HPDE6-E6E7 (cell line): ENCODE results near the gene ALPK3.

ENCODE experiments used
- DNase-seq: peaks from one replicate; pipeline ENCODE4 v3.0.0; 2011; ENCODE audit warnings: missing footprints; ENCODE audit errors: extremely low spot score

Gene ALPK3

GRCh38 chr15:84823282-84823878, 6.2 kb downstream of the ALPK3 start:
- no peak for DNase-seq

DNA sequence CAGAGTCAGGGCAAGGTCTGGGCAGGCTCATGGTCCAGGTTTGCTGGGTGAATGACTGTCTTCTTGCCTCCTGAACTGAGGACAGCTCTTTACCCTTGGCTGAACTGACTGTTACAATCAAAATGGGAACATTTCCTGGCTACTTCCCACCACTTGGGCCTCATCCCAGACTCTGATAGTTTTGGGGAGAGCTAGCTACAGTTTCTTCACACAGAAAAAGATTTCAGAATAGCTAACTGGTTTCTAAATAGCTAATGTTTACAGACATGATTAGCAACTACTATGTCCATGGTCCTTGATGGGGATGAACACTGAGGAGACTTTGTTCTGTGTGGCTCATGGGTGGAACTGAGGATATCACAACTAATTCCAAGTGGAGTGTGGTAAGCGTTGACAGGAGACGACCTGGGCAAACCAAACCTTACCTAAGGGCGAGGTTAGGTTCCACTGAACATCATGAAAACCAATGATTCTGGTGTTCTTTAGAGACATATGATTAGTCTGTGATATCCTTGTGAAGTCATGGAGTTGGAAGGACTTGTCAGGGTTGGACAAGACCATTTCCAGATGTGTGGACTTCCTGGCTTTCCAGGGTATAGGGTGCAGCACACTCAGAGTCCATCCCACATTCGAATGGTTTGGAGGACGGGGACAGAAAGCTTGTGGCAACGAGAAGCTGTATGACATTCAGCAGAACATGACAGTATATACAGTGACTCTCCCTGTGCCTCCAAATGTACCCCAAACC, 7.3 kb downstream of the ALPK3 start:
- no peak for DNase-seq

DNA sequence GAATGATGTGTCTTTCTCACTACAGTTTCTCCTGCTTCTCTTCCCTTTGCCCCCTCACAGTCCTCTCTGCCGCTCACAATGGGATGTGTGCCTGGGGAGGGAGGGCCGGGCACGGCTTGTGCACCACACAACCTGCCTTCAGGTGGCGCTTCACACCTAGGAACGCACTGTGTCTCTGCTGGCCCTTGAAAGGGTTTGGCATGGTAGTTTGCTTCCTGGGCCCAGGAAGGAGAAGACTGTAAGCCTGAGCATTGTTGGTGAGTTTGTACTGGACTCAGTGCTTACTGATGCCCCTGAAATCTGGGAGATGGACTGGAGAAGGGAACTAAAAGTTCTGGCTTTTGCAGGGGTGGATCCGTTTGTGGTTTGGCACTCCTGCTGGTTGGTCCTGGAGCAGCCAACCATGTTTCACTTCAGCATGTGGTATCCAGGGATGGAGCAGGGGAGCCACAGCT, 9.2 kb downstream of the ALPK3 start:
- DNase-seq, result peak; percentile 59

DNA sequence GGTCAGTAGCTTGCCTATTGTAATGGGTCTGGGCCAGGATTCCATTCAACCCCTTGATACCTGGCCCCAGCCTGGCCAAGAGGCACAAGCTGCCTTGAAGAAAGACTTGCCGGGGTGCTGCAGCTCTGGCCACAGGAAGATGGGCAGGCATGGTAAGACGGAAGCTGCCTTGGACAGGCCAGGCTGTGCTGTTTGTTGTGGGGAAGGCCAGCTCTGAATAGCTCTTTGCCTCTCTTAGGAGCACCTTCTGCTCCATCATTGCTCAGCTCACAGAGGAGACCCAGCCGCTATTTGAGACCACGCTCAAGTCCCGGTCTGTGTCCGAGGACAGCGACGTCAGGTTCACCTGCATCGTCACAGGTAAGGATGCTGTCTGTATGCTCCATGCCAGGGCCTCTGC, 10.1 kb downstream of the ALPK3 start:
- DNase-seq, result no peak

- DNase-seq, result no peak
These were observed 11.1 kb downstream of the ALPK3 start for GRCh38 chr15:84828086-84828908.

- DNase-seq, result no peak
These were observed 12.3 kb downstream of the ALPK3 start for GRCh38 chr15:84829428-84829827.

GRCh38 chr15:84830036-84830435, 12.9 kb downstream of the ALPK3 start:
- DNase-seq, result no peak

DNA sequence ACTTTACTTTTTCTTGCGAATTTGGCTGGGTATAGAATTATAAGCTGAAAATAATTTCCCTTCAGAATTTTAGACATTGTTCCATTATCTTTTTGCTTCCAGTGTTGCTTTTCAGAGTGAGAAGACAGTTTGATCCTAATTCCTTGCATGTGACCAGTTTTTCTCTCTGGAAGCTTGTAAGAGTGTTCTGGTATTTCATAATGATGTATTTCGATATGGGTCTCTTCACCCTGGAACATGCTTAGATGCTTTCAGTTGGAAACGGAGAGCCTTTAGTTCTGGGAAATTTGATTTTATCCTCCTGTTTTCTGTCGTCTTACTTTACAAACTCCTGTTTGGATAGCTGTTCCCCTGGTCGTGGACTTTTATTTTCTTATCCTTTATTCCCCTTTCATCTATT, 13.9 kb downstream of the ALPK3 start:
- no peak for DNase-seq

DNA sequence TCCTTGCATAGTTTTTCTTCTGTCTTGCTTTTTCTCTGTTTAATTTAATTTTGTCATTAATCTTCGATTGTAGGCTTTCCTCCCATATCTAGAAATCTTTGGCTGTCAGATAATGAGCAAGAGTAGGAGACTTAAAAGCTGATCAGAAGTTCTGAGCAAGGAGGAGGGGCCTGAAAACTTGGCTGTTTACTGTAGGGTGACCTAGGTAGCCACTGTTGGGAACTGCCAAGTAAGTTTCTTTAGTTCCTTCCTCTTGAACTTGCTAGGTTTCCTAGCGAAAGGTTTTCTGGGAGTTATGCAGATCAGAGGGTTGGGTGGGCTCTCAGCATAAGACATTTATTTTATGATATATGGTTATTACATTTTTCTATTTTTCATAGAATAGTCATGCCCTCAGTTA, 14.5 kb downstream of the ALPK3 start:
- no peak for DNase-seq

- DNase-seq, result no peak
These were observed 15.4 kb downstream of the ALPK3 start for GRCh38 chr15:84832448-84833040.

DNA sequence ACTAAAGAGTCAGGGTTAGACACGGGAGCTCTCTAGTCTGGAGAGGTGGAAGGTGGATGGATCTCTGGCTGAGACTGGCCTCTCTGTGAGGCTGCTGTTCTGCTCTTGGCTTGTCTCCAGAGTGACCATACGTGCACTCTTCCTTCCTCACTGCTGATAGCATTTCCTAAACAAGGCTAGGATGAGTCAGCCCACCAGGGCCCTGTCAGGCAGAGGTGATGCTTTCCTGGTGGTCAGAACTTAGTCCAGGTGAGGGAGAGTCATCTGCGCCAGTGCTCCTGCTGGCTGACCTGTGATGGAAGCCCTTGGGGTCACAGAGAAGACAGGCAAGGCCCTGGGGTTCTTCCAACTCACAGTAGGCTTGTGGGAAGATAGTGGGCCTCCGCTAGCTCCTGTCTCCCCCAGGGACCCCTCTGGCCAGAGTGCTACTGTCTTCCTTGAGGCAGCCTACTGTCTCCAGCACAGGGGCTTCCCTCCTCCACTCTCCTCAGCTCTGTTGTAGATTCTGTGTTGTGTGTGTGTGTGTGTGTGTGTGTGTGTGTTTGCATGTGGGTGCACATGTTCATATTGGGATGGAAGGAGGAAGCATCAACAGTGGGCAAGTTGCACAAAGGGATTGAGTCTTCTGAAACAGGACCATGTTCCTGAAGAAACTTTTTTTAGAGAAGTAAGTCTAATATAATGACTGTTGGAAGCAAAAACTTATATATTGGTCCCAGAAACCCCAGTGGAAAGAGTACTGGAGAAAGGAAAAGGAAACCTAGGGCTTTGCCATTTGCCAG, 16.5 kb downstream of the ALPK3 start:
- DNase-seq, result no peak

- DNase-seq, result no peak
These were observed 17.2 kb downstream of the ALPK3 start for GRCh38 chr15:84834229-84834955.

DNA sequence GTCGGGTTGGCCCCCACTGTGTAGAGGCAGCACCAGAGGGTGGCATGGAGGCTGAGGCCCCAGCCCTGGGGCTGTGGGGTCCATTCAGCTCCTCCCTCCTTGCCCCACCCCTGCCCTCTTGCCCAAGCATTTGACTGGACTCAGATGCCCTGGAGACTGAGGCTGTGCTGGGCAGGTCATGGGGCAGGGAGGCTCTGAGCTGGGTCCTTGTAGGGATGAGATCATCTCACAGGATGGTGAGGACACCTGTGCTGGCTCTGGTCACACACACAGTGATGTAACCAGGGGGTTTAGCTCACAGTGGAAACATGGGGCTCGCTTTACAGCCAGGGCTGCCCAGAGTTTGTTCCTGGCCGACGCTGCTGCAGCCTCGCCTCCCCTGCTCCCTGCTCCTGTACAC, 17.8 kb downstream of the ALPK3 start:
- no peak for DNase-seq

DNA sequence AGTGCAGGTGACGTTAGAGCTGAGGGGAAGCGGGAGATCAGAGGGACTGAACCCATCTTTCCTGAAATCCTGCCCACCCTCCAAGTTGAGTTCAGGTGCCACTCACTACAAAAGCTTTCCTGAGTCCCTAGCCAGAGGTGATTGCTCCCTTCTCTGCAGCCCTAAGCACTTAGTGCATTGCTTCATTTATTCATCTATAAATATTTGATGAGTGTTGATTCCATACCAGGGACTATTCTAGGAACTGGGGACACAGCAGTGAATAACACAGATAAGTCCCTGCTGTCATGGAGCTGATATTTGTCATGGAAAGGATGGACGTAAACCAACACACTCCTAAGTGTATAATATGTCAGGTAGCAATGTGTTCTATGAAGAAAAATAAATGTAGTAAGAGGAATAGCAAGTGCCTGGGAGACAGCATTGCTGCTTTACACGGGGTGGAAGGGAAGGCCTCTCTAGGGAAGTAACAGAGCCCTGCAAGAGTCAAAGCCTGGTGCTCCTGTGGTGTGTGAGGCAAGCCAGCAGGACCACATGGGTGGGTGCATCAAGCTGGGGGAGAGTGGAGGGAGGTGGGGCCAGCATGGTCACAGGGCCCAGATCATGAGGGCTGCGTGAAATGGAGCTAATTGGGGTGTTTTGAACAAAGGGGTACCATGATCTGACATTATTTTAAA, 18.6 kb downstream of the ALPK3 start:
- DNase-seq, result no peak

GRCh38 chr15:84836844-84837243, 19.7 kb downstream of the ALPK3 start:
- no peak for DNase-seq

DNA sequence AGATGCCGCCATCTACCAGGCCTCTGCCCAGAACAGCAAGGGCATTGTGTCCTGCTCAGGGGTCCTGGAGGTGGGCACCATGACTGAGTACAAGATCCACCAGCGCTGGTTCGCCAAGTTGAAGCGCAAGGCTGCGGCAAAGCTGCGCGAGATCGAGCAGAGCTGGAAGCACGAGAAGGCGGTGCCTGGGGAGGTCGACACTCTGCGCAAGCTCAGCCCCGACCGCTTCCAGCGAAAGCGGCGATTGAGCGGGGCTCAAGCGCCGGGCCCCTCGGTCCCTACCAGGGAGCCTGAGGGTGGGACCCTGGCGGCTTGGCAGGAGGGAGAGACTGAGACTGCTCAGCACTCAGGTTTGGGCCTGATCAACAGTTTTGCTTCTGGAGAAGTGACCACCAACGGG, 22.6 kb downstream of the ALPK3 start:
- DNase-seq, result no peak

GRCh38 chr15:84840255-84840654, 23.1 kb downstream of the ALPK3 start:
- no peak for DNase-seq

DNA sequence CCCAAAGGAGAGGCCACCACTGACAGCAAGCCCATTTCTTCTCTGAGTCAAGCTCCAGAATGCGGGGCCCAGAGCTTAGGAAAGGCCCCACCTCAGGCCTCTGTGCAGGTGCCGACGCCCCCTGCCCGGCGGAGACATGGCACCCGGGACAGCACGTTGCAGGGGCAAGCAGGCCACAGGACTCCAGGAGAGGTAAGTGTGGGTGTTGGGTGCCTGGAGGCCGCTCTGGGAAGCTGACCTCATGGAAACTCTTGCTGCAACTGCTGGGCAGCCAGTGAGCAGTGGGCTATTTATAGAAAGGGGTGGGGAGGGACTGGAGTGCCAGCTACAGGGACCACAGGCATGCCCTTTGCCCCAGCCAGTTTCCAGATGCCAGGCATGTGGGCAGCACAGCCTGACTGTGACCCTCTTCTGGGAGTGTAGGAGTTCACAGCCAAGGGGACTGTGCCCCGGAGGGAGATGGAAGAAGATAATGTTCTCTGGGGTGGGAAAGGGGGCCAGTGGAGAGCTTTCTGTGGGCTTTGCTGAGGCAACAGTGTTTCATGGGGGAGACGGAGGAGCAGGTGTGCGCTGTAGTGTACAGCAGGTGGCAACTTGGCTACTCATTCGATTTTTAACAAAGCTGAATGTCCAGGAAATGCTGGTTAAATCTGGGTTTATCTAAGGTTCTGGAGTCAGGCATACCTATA, 23.7 kb downstream of the ALPK3 start:
- no peak for DNase-seq

GRCh38 chr15:84842781-84843180, 25.6 kb downstream of the ALPK3 start:
- DNase-seq, result no peak

GRCh38 chr15:84844964-84845363, 27.8 kb downstream of the ALPK3 start:
- no peak for DNase-seq
